ENCODE data around the gene NUP188. TPM values are rescaled to one million over a fixed set of nuclear protein-coding genes. Genes with fewer than 3 reads are reported as not detected.
"Not testable (repeated sequence)": the region's sequence is repeated elsewhere in the genome, so short reads cannot be mapped to it uniquely, and the experiment has no call there.

Gene NUP188
- total RNA-seq, 1 donor from 2014 or later: 40.4 TPM

DNA sequence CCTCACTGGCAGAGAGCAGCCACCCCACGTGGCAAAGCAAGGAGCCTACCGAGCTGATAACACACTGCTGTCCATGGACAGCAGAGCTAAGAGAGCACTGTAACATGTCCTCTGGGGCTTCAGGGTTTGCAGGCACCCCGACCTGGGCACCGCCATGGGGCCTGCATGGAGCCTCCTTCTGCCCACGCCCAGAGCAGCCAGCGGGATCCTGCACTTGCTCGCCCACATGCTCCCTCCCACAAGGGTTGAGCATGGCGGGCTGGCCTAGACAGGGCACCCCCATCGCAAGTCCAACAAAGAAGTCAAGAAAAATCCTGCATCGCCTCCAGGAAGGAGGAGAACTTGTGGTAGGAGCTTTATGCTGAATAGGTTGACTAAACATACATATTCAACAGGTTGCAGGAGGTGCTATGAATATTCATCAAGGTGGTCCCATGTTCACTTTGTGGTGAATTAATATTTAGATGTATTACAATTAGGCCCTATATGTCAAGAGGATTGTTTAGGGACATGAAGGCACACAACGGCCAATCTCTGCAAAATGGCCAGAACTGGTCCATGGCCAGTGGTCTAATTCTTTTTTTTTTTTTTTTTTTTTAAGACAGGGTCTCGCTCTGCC, 85.2 kb downstream of the NUP188 start:
- H4K20me1 ChIP-seq (ENCODE audit: insufficient read depth, low read length): peaks cover 5% of the 10 kb centered on the region
- TF ChIP-seq, protein P1, sequence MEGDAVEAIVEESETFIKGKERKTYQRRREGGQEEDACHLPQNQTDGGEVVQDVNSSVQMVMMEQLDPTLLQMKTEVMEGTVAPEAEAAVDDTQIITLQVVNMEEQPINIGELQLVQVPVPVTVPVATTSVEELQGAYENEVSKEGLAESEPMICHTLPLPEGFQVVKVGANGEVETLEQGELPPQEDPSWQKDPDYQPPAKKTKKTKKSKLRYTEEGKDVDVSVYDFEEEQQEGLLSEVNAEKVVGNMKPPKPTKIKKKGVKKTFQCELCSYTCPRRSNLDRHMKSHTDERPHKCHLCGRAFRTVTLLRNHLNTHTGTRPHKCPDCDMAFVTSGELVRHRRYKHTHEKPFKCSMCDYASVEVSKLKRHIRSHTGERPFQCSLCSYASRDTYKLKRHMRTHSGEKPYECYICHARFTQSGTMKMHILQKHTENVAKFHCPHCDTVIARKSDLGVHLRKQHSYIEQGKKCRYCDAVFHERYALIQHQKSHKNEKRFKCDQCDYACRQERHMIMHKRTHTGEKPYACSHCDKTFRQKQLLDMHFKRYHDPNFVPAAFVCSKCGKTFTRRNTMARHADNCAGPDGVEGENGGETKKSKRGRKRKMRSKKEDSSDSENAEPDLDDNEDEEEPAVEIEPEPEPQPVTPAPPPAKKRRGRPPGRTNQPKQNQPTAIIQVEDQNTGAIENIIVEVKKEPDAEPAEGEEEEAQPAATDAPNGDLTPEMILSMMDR (IDR thresholded peaks at IDR 0.05; ENCODE audit: insufficient read depth, low read depth, low read length): no peak
- TF ChIP-seq EZH2 (IDR thresholded peaks at IDR 0.05; ENCODE audit: insufficient read depth, low read length): no peak
- no peak overlapping the region for H3K4me3 Mint-ChIP-seq (ENCODE audit: unreplicated experiment)
- H3K27ac Mint-ChIP-seq (ENCODE audit: unreplicated experiment): no peak overlapping the region
- H3K9me3 ChIP-seq (ENCODE audit: insufficient read depth, low read depth, low read length): no peaks in the 10 kb centered on the region
- H3K4me1 Mint-ChIP-seq (ENCODE audit: low read depth, unreplicated experiment): peaks cover 7% of the 10 kb centered on the region
- peaks cover 14% of the 10 kb centered on the region for H3K79me2 ChIP-seq (ENCODE audit: insufficient read depth, low read length)
- no peak for DNase-seq (ENCODE audit: low read depth)
- no peak overlapping the region for H2AFZ ChIP-seq (ENCODE audit: low read depth, low read length)
- H3K27me3 Mint-ChIP-seq (ENCODE audit: low read depth, unreplicated experiment): no peaks in the 10 kb centered on the region
- H3K4me2 ChIP-seq (ENCODE audit: low read length): no peak overlapping the region
- no peaks in the 10 kb centered on the region for H3K36me3 ChIP-seq (ENCODE audit: insufficient read depth, low read length)
- FAIRE-seq: no peak
- no peaks in the 10 kb centered on the region for H3K9me3 Mint-ChIP-seq (ENCODE audit: unreplicated experiment)
- H3K4me3 ChIP-seq (ENCODE audit: insufficient read depth, low read depth, low read length): no peak overlapping the region
- H3K27me3 ChIP-seq (ENCODE audit: insufficient read depth, low read length): no peaks in the 10 kb centered on the region
- H3K36me3 Mint-ChIP-seq (ENCODE audit: low read depth, unreplicated experiment): no peaks in the 10 kb centered on the region
- H3K9ac ChIP-seq (ENCODE audit: low read length): no peak overlapping the region
- H3K27ac ChIP-seq (ENCODE audit: low read depth, low read length): no peak overlapping the region
- H3K4me1 ChIP-seq (ENCODE audit: insufficient read depth, low read length): peaks cover 9% of the 10 kb centered on the region

DNA sequence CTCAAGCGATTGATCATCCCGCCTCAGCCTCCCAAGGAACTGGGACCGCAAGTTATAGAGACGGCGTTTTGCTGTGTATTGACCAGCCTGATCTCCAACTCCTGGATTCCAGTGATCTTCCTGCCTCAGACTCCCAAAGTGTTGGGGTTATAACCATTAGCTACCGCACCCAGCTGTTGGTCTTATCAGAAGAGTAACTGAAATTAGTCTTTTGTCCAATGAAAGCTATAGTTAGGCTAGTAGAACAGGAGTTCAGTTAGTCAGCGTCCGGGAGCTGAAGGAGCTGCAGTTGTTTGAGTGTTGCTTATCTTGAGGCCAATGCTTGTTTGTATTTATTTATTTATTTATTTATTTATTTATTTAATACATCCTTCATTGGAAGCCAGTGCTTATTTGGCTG, 85.7 kb downstream of the NUP188 start:
- Mint-ChIP-seq H3K9me3 (ENCODE audit: unreplicated experiment) (no peaks in the 10 kb centered on the region), H3K36me3 (ENCODE audit: low read depth, unreplicated experiment) (no peaks in the 10 kb centered on the region), H3K4me1 (ENCODE audit: low read depth, unreplicated experiment) (peaks cover 12% of the 10 kb centered on the region), H3K27ac (ENCODE audit: unreplicated experiment) (no peak overlapping the region), H3K27me3 (ENCODE audit: low read depth, unreplicated experiment) (no peaks in the 10 kb centered on the region), H3K4me3 (ENCODE audit: unreplicated experiment) (no peak overlapping the region)
- H3K4me3 ChIP-seq (ENCODE audit: insufficient read depth, low read depth, low read length): no peak overlapping the region
- H3K36me3 ChIP-seq (ENCODE audit: insufficient read depth, low read length): no peaks in the 10 kb centered on the region
- FAIRE-seq (no peak), DNase-seq (ENCODE audit: low read depth) (no peak)
- no peak for TF ChIP-seq EZH2 (IDR thresholded peaks at IDR 0.05; ENCODE audit: insufficient read depth, low read length)
- TF ChIP-seq, protein P1 (IDR thresholded peaks at IDR 0.05; ENCODE audit: insufficient read depth, low read depth, low read length): no peak
- H2AFZ ChIP-seq (ENCODE audit: low read depth, low read length): no peak overlapping the region
- H4K20me1 ChIP-seq (ENCODE audit: insufficient read depth, low read length): peaks cover 10% of the 10 kb centered on the region
- H3K9ac ChIP-seq (ENCODE audit: low read length): no peak overlapping the region
- no peaks in the 10 kb centered on the region for H3K9me3 ChIP-seq (ENCODE audit: insufficient read depth, low read depth, low read length)
- peaks cover 10% of the 10 kb centered on the region for H3K4me1 ChIP-seq (ENCODE audit: insufficient read depth, low read length)
- H3K27me3 ChIP-seq (ENCODE audit: insufficient read depth, low read length): no peaks in the 10 kb centered on the region
- no peak overlapping the region for H3K4me2 ChIP-seq (ENCODE audit: low read length)
- no peak overlapping the region for H3K27ac ChIP-seq (ENCODE audit: low read depth, low read length)
- peaks cover 17% of the 10 kb centered on the region for H3K79me2 ChIP-seq (ENCODE audit: insufficient read depth, low read length)

DNA sequence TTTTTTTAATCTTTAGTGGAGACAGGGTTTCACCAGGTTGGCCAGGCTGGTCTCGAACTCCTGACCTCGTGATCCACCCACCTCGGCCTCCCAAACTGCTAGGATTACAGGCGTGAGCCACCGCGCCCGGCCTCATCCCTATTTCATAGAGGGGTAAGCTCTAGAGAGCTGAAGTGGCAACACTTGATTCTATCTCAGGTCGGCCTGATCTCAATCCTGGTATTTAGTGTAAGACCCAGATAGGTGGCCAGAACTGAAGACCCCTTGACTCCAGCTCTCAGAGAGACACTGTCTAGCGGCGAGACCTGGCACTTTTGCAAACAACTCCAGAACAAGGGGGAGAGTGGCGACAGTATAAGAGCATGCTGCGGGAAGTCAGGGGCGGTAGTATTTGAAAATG, 88.3 kb downstream of the NUP188 start:
- DNase-seq (ENCODE audit: low read depth); H3K36me3 Mint-ChIP-seq (ENCODE audit: low read depth, unreplicated experiment); H3K27me3 ChIP-seq (ENCODE audit: insufficient read depth, low read length); H3K9me3 ChIP-seq (ENCODE audit: insufficient read depth, low read depth, low read length); H3K4me1 ChIP-seq (ENCODE audit: insufficient read depth, low read length); H3K27ac ChIP-seq (ENCODE audit: low read depth, low read length); H3K9me3 Mint-ChIP-seq (ENCODE audit: unreplicated experiment); FAIRE-seq; H3K36me3 ChIP-seq (ENCODE audit: insufficient read depth, low read length); H3K27me3 Mint-ChIP-seq (ENCODE audit: low read depth, unreplicated experiment): not testable (repeated sequence)
- Histone ChIP-seq H3K4me2 (ENCODE audit: low read length) (peak overlapping the region; percentile 97), H3K4me3 (ENCODE audit: insufficient read depth, low read depth, low read length) (peak overlapping the region; percentile 46), H4K20me1 (ENCODE audit: insufficient read depth, low read length) (peaks cover 22% of the 10 kb centered on the region), H3K79me2 (ENCODE audit: insufficient read depth, low read length) (peaks cover 26% of the 10 kb centered on the region), H2AFZ (ENCODE audit: low read depth, low read length) (peak overlapping the region; percentile 90), H3K9ac (ENCODE audit: low read length) (peak overlapping the region; percentile 54)
- H3K4me3 Mint-ChIP-seq (ENCODE audit: unreplicated experiment): peak overlapping the region; percentile 93
- peak overlapping the region; percentile 69 for H3K27ac Mint-ChIP-seq (ENCODE audit: unreplicated experiment)
- H3K4me1 Mint-ChIP-seq (ENCODE audit: low read depth, unreplicated experiment): peaks cover 15% of the 10 kb centered on the region
